Ovary (tissue), 9 donors: ENCODE data around the gene TSHZ3. TPM values are rescaled to one million over a fixed set of nuclear protein-coding genes. Genes with fewer than 3 reads are reported as not detected.

Experiments
- DNase-seq, 5 donors: peaks; one replicate each; pipeline ENCODE4 v3.0.0-alpha.2; 2019 to 2020
- H3K27ac ChIP-seq, 2 donors: fragments of 200-600 bp; one replicate each; pipeline versions ENCODE4 v1.5.1 to v1.8.0; 2019 to 2022
- H3K27me3 ChIP-seq: fragments of 200-600 bp; one replicate; pipeline ENCODE4 v1.8.0; 2022
- H3K36me3 ChIP-seq: fragments of 200-600 bp; sonication (generic); one replicate; pipeline ENCODE4 v1.5.1; 2019
- H3K4me1 ChIP-seq: one replicate; pipeline ENCODE4 v1.8.1; 2013; ENCODE audit warnings: mild to moderate bottlenecking, moderate library complexity; ENCODE audit not compliant: insufficient read depth
- H3K4me3 ChIP-seq: fragments of 200-600 bp; sonication (generic); one replicate; pipeline ENCODE4 v1.5.1; 2017
- H3K9me3 ChIP-seq, 2 donors: fragments of 200-600 bp in 1 of 2; sonication (generic) in 1 of 2; one replicate each; pipeline versions ENCODE4 v1.5.1 to v1.8.1; 2013 to 2019; ENCODE audit warnings: mild to moderate bottlenecking in 1 of 2, moderate library complexity in 1 of 2
- EP300 ChIP-seq: sonication (generic); formaldehyde crosslinking; IDR thresholded peaks from one replicate; pipeline ENCODE4 v1.6.1; 2017; ENCODE audit warnings: antibody characterized with exemption
- POLR2A ChIP-seq: fragments of 450-650 bp; IDR thresholded peaks from one replicate; pipeline ENCODE4 v1.6.1; 2017; ENCODE audit warnings: antibody characterized with exemption, mild to moderate bottlenecking, moderate library complexity
- WGBS, 3 donors: extraction: QIAGEN DNeasy Blood & Tissue Kit in 1 of 3; methylation state at CpG; one replicate each; pipeline versions ENCODE4 v1.1.5 to v1.1.7; 2013 to 2017; 5-methylcytosine and 5-hydroxymethylcytosine counted together
- intact Hi-C, 4 donors: fragments of 100-400 bp; cut with DNase I; formaldehyde crosslinking; loops; one replicate each; pipeline versions ENCODE4 v1.11.0 to v1.15.1; 2022 to 2023
- polyA plus RNA-seq, 2 donors: library from polyadenylated mRNA; stranded (reverse); fragments of 200-250 nt in 1 of 2; fragments of 350-450 nt in 1 of 2; fragmentation: Illumina TruSeq in 1 of 2; extraction: RNeasy Lipid Tissue Mini Kit (QIAGEN cat#74804) in 1 of 2; gene quantifications; one replicate each; pipeline ENCODE4 v1.2.3, GENCODE V29; 2013 to 2014
- total RNA-seq, 7 donors: library from RNA; depleted of rRNA in 2 of 7; stranded (reverse); fragments of >200 nt in 2 of 7; fragmentation: NEBNext Ultra II Directional in 3 of 7; extraction: Animal tissue kit (Norgen Biotek cat#: 25700) in 3 of 7; gene quantifications; one replicate each; pipeline versions ENCODE4 v1.1.0 to v1.2.4, GENCODE V29; 2016 to 2023
- TF ChIP-seq, protein P1 (sequence below), 3 donors: fragments of 450-650 bp in 2 of 3; fragments of 200-600 bp in 1 of 3; IDR thresholded peaks; one replicate each; pipeline versions ENCODE4 v1.5.1 to v1.8.0; 2016 to 2022; ENCODE audit warnings: antibody characterized with exemption in 3 of 3, mild to moderate bottlenecking in 1 of 3
- donor health status: DM: no; HTN: no; CAD: no; lungs with moderate emphysema.
- donor health status: DM: no; HTN: no; CAD: no.
- donor health status: Bipolar disorder and iron deficiency.
- donor health status: DM: yes; HTN: yes; CAD: no.
- donor health status: DM: no; HTN: no; CAD: no.
- donor health status: DM: yes; HTN: yes; CAD: no.

Gene TSHZ3
- total and polyA plus RNA-seq, 9 donors: 23.3 to 107 (median 50.3) TPM

DNA sequence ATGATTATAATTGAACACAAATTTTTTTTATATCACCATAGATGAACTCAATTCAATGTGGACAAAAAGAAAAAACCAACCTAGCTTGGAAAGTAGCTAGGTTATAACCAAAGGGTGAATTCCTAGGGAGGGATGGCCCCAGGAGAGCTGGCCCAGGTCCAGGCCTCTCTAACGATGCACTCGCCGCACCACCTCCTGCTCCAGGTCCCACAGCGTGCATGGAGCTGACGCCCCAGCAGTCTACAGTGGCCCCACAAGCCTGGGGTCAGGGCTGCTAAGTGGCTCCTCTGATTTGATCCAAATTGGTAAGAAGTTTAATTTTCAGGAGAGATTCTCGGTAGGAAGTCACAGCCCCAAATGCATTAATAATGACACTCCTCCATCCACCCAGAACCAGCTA is 48.8 kb downstream of the TSHZ3 start:
- intact Hi-C loops: no loop called here
- H3K9me3 ChIP-seq: no peaks in the 10 kb centered on the region
- no peak for TF ChIP-seq EP300
- TF ChIP-seq POLR2A: no peak
- TF ChIP-seq, protein P1, sequence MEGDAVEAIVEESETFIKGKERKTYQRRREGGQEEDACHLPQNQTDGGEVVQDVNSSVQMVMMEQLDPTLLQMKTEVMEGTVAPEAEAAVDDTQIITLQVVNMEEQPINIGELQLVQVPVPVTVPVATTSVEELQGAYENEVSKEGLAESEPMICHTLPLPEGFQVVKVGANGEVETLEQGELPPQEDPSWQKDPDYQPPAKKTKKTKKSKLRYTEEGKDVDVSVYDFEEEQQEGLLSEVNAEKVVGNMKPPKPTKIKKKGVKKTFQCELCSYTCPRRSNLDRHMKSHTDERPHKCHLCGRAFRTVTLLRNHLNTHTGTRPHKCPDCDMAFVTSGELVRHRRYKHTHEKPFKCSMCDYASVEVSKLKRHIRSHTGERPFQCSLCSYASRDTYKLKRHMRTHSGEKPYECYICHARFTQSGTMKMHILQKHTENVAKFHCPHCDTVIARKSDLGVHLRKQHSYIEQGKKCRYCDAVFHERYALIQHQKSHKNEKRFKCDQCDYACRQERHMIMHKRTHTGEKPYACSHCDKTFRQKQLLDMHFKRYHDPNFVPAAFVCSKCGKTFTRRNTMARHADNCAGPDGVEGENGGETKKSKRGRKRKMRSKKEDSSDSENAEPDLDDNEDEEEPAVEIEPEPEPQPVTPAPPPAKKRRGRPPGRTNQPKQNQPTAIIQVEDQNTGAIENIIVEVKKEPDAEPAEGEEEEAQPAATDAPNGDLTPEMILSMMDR (IDR thresholded peaks at IDR 0.05): no peak
- no peak overlapping the region for H3K27ac ChIP-seq
- peaks cover 5% of the 10 kb centered on the region for H3K4me1 ChIP-seq
- H3K36me3 ChIP-seq: no peaks in the 10 kb centered on the region
- no peak overlapping the region for H3K4me3 ChIP-seq
- no peak for DNase-seq
- H3K27me3 ChIP-seq: no peaks in the 10 kb centered on the region
- WGBS, 3 donors: 71 to 78% (median 75%) methylated on average over 6 of the region's 6 CpGs

DNA sequence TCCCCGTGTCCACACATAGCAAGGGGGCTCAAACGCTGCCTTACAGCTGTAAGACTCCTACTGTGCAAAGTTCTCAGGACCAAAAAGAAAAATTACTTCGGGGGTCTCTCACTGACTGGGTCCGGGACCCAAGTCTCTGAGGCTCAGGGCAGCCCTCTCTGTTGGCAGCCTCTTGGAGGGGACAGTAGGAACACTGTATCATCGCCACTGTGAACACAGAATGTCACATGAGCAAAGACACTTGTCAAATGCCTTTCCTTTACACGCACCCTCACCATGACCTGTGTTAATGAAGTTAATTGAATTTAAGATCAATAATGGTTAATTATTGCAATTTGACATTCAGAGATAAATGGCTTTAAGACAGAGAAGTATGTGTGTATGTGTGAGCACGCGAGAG is 49.6 kb downstream of the TSHZ3 start:
- H3K9me3 ChIP-seq: no peaks in the 10 kb centered on the region
- H3K4me3 ChIP-seq: no peak overlapping the region
- intact Hi-C loops: no loop called here
- no peak for TF ChIP-seq POLR2A
- TF ChIP-seq EP300: no peak
- TF ChIP-seq, protein P1 (IDR thresholded peaks at IDR 0.05): no peak
- no peak for DNase-seq
- H3K36me3 ChIP-seq: no peaks in the 10 kb centered on the region
- WGBS, 3 donors: 81 to 85% (median 83%) methylated on average over 8 of the region's 8 CpGs
- no peaks in the 10 kb centered on the region for H3K27me3 ChIP-seq
- H3K4me1 ChIP-seq: peaks cover 5% of the 10 kb centered on the region
- H3K27ac ChIP-seq: no peak overlapping the region

DNA sequence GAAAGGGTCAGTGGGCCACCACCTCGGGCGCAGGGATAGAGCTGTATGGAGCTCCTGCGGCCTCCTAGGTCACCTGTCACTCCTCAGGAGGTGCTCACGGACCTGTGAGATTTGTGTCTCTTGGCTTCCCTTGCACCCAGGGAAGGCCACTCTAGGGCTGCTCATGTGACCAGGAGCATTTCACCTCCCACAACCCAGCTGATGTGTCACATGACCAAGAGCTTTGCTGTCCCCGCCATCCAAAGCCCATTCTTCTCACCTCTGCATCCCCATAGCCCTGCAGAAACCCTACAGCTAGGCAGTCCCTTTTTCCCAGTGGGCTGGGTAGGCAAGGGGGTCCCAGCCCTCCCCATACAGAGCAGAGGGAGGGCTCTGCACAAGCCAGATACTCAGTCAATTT is 51.2 kb downstream of the TSHZ3 start:
- H3K27ac ChIP-seq: no peak overlapping the region
- no peak for DNase-seq
- no peak overlapping the region for H3K4me3 ChIP-seq
- 76 to 81% (median 76%) methylated on average over 5 of the region's 5 CpGs for WGBS, 3 donors
- H3K36me3 ChIP-seq: no peaks in the 10 kb centered on the region
- H3K9me3 ChIP-seq: no peaks in the 10 kb centered on the region
- H3K27me3 ChIP-seq: no peaks in the 10 kb centered on the region
- H3K4me1 ChIP-seq: peaks cover 4% of the 10 kb centered on the region
- TF ChIP-seq EP300 (no peak), POLR2A (no peak)
- TF ChIP-seq, protein P1 (IDR thresholded peaks at IDR 0.05): no peak
- intact Hi-C loops: no loop called here

DNA sequence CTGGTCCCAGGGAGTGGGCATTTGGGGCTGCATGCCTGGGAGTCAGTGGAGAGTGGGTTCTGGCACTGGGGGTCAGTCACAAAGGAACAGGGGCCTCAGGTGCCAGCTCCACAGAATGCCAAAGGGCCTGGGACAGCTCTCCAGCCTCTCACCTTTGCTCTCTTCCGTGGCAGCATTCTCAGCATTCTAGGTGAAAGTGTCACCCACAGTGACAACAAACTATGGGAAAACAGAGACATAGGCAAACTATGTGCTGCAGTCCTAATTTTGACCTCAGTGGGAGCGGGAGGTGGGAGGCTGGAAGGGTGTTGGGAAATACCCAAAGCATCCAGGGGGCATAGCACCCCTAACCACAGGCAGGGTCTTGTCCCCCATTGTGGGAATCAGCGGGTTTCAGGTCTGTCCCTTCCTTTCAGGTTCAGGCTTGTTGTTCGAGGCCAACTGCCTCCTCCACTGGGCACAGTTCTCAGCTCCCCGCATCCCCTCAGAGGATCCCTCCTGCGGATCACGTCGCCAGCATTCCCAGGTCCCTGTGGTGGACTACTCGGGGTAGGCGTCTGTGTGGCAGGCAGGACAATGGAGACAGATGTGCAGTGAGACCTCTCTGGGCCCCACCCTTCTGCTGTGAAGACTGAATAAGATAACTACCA is 52.4 kb downstream of the TSHZ3 start:
- no peak for DNase-seq
- intact Hi-C loops: no loop called here
- H3K27ac ChIP-seq: no peak overlapping the region
- H3K27me3 ChIP-seq: no peaks in the 10 kb centered on the region
- no peak overlapping the region for H3K4me3 ChIP-seq
- peaks cover 4% of the 10 kb centered on the region for H3K4me1 ChIP-seq
- WGBS, 3 donors: 86 to 89% (median 89%) methylated on average over 10 of the region's 10 CpGs
- TF ChIP-seq, protein P1 (IDR thresholded peaks at IDR 0.05): no peak
- no peak for TF ChIP-seq POLR2A
- no peaks in the 10 kb centered on the region for H3K36me3 ChIP-seq
- H3K9me3 ChIP-seq: no peaks in the 10 kb centered on the region
